Panc1 (cell line): ENCODE results near the gene ELMO1. TPM values are rescaled to one million over a fixed set of nuclear protein-coding genes. Genes with fewer than 3 reads are reported as not detected.

Source experiments
- ATAC-seq: fragments of 200-7000 bp; cut with Tn5 transposase; 2 replicates; pipeline ENCODE4 v1.9.1; 2020; ENCODE audit warnings: mild to moderate bottlenecking, moderate library complexity
- BruUV-seq: library from RNA; stranded (reverse); fragments of 400-500 nt; replicated peaks from 2 replicates; lab custom pipeline; 2021; lab: Mats Ljungman, UMichigan
- CTCF ChIA-PET: fragments of 300-600 bp; sonication (Branson Sonifier 250); formaldehyde crosslinking; loops from one replicate; lab custom pipeline; 2022; ENCODE audit warnings: antibody characterized with exemption; lab: Charles Lee
- POLR2A ChIA-PET: fragments of 300-600 bp; sonication (Branson Sonifier 250); formaldehyde crosslinking; loops from one replicate; lab custom pipeline; 2022; ENCODE audit warnings: antibody characterized with exemption; lab: Charles Lee
- DNase-seq: peaks from one replicate; pipeline ENCODE4 v3.0.0-alpha.2; 2010; ENCODE audit warnings: low read depth, low spot score
- H3K27ac ChIP-seq: 2 replicates; pipeline ENCODE4 v1.5.1; 2011; ENCODE audit warnings: mild to moderate bottlenecking, low read length, inconsistent platforms
- H3K27me3 ChIP-seq: fragments of 200-500 bp; sonication (Bioruptor generic); 2 replicates; pipeline ENCODE4 v1.6.0; 2014; ENCODE audit warnings: low read length, inconsistent platforms; ENCODE audit not compliant: control insufficient read depth, insufficient read depth
- H3K36me3 ChIP-seq: fragments of 200-500 bp; sonication (Bioruptor generic); 2 replicates; pipeline ENCODE4 v1.5.1; 2014; ENCODE audit warnings: inconsistent platforms, mild to moderate bottlenecking, low read length, moderate library complexity; ENCODE audit not compliant: control insufficient read depth, insufficient read depth
- H3K4me1 ChIP-seq: 2 replicates; pipeline ENCODE4 v1.5.1; 2011; ENCODE audit warnings: inconsistent platforms, mild to moderate bottlenecking, low read length, moderate library complexity; ENCODE audit not compliant: control insufficient read depth, insufficient read depth
- H3K4me3 ChIP-seq, 2 experiments: 2 replicates each; pipeline ENCODE4 v1.5.1; 2011 to 2012; ENCODE audit warnings: low read depth in 2 of 2, low read length in 2 of 2, mild to moderate bottlenecking in 2 of 2, inconsistent platforms in 1 of 2, moderate library complexity in 1 of 2
- H3K9me3 ChIP-seq: fragments of 200-500 bp; sonication (Bioruptor generic); 2 replicates; pipeline ENCODE4 v1.5.1; 2014; ENCODE audit warnings: low read depth, mild to moderate bottlenecking, inconsistent platforms, low read length, moderate library complexity; ENCODE audit not compliant: control insufficient read depth, insufficient read depth
- POLR2AphosphoS5 ChIP-seq: IDR thresholded peaks from 2 replicates; pipeline ENCODE4 v1.6.1; 2012; ENCODE audit warnings: mild to moderate bottlenecking, low read depth, low read length, moderate library complexity
- SIN3A ChIP-seq: IDR thresholded peaks from 2 replicates; pipeline ENCODE4 v1.6.1; 2012; ENCODE audit warnings: low read depth, mild to moderate bottlenecking, low read length, moderate library complexity, borderline replicate concordance; ENCODE audit not compliant: insufficient read depth
- TCF7L2 ChIP-seq: IDR thresholded peaks from 2 replicates; pipeline ENCODE4 v1.6.1; 2011; ENCODE audit warnings: mild to moderate bottlenecking, low read depth, low read length, inconsistent platforms
- in situ Hi-C: cut with HindIII; loops from 2 replicates; pipeline ENCODE4 v1.10.0; 2016; ENCODE audit warnings: low sequenced_read_pairs, low pct_unique_long_range_greater_than_20kb
- intact Hi-C: fragments of 100-400 bp; cut with micrococcal nuclease; formaldehyde crosslinking; loops from one replicate; pipeline ENCODE4 v1.10.0; 2022; ENCODE audit not compliant: unreplicated experiment
- total RNA-seq: library from RNA; stranded (reverse); gene quantifications from one replicate; pipeline ENCODE4 v1.2.1, GENCODE V29; 2021; ENCODE audit not compliant: unreplicated experiment
- TF ChIP-seq, protein P1 (sequence below): fragments of 450-650 bp; IDR thresholded peaks from 2 replicates; pipeline ENCODE4 v1.5.1; 2017; ENCODE audit warnings: mild to moderate bottlenecking
- TF ChIP-seq, protein P2 (sequence below), 2 experiments: IDR thresholded peaks; 2 replicates each; pipeline ENCODE4 v1.6.1; 2011 to 2012; ENCODE audit warnings: low read depth in 2 of 2, control low read depth in 1 of 2, low read length in 1 of 2, mild to moderate bottlenecking in 1 of 2, moderate library complexity in 1 of 2; ENCODE audit not compliant: insufficient read depth in 1 of 2

Gene ELMO1
- total RNA-seq, 1 experiment from 2014 or later = 0.80 TPM

DNA sequence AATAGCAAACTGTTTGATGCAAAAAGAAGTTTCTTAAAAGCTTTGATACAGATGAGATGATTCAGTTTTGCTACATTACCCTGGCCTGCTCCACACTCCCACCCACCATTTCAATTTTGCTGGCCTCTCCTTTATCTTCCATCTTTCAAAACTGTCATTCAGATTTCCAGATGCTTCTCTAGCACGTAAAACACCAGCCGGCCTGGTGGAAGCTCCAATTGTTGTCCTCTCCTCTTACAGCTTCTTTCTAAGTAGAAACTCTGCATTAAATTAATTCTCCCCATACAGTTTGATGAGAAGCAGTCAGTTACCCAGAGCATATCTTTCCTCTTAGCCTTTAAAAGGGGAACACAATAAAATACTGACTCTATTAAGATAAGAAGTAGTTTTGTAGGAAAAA is 34.3 kb upstream of the ELMO1 start:
- no peaks in the 10 kb centered on the region for H3K4me1 ChIP-seq
- ATAC-seq (no peak), DNase-seq (no peak)
- no peaks in the 10 kb centered on the region for H3K27me3 ChIP-seq
- ChIA-PET POLR2A (no interaction called here), CTCF (no interaction called here)
- intact Hi-C loops = no loop called here
- H3K36me3 ChIP-seq = no peaks in the 10 kb centered on the region
- TF ChIP-seq POLR2AphosphoS5 (no peak), SIN3A (no peak), TCF7L2 (no peak)
- TF ChIP-seq, protein P1, sequence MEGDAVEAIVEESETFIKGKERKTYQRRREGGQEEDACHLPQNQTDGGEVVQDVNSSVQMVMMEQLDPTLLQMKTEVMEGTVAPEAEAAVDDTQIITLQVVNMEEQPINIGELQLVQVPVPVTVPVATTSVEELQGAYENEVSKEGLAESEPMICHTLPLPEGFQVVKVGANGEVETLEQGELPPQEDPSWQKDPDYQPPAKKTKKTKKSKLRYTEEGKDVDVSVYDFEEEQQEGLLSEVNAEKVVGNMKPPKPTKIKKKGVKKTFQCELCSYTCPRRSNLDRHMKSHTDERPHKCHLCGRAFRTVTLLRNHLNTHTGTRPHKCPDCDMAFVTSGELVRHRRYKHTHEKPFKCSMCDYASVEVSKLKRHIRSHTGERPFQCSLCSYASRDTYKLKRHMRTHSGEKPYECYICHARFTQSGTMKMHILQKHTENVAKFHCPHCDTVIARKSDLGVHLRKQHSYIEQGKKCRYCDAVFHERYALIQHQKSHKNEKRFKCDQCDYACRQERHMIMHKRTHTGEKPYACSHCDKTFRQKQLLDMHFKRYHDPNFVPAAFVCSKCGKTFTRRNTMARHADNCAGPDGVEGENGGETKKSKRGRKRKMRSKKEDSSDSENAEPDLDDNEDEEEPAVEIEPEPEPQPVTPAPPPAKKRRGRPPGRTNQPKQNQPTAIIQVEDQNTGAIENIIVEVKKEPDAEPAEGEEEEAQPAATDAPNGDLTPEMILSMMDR = no peak
- TF ChIP-seq, protein P2, sequence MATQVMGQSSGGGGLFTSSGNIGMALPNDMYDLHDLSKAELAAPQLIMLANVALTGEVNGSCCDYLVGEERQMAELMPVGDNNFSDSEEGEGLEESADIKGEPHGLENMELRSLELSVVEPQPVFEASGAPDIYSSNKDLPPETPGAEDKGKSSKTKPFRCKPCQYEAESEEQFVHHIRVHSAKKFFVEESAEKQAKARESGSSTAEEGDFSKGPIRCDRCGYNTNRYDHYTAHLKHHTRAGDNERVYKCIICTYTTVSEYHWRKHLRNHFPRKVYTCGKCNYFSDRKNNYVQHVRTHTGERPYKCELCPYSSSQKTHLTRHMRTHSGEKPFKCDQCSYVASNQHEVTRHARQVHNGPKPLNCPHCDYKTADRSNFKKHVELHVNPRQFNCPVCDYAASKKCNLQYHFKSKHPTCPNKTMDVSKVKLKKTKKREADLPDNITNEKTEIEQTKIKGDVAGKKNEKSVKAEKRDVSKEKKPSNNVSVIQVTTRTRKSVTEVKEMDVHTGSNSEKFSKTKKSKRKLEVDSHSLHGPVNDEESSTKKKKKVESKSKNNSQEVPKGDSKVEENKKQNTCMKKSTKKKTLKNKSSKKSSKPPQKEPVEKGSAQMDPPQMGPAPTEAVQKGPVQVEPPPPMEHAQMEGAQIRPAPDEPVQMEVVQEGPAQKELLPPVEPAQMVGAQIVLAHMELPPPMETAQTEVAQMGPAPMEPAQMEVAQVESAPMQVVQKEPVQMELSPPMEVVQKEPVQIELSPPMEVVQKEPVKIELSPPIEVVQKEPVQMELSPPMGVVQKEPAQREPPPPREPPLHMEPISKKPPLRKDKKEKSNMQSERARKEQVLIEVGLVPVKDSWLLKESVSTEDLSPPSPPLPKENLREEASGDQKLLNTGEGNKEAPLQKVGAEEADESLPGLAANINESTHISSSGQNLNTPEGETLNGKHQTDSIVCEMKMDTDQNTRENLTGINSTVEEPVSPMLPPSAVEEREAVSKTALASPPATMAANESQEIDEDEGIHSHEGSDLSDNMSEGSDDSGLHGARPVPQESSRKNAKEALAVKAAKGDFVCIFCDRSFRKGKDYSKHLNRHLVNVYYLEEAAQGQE (IDR thresholded peaks at IDR 0.05; ENCODE audit: insufficient read depth in 1 of 2, low read depth in 2 of 2, low read length in 1 of 2) = no peak
- no TSS peak for BruUV-seq
- H3K27ac ChIP-seq = no peak overlapping the region
- in situ Hi-C loops = no loop called here
- H3K4me3 ChIP-seq = no peak overlapping the region
- no peaks in the 10 kb centered on the region for H3K9me3 ChIP-seq

DNA sequence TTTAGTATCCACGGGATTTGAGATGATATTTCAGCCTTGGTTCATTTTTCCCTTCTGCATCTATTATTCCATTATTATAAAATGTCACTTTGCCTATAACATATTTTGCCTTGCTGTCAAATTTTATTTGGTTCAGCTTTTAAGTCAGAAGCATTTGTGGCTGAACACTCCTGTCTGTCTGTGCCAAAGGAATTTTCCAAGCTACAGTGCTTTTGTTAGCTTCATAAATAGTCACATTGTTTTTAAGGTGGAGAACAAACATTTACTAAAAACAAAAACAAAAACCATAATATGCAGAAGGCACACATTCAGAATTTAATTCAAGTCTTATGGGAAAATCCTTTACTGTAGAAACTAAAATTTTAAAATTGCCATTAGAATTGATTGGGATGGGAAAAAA is 33.8 kb upstream of the ELMO1 start:
- no TSS peak for BruUV-seq
- Histone ChIP-seq H3K27ac (no peak overlapping the region), H3K9me3 (no peaks in the 10 kb centered on the region), H3K4me3 (no peak overlapping the region), H3K4me1 (no peaks in the 10 kb centered on the region), H3K36me3 (no peaks in the 10 kb centered on the region), H3K27me3 (no peaks in the 10 kb centered on the region)
- POLR2A ChIA-PET = no interaction called here
- no peak for TF ChIP-seq POLR2AphosphoS5
- no peak for TF ChIP-seq TCF7L2
- TF ChIP-seq, protein P2 (IDR thresholded peaks at IDR 0.05; ENCODE audit: insufficient read depth in 1 of 2, low read depth in 2 of 2, low read length in 1 of 2) = no peak
- TF ChIP-seq SIN3A = no peak
- TF ChIP-seq, protein P1 = no peak
- intact Hi-C loops = no loop called here
- DNase-seq (no peak), ATAC-seq (no peak)
- in situ Hi-C loops = no loop called here
- CTCF ChIA-PET = no interaction called here
